ENCODE measurements around the gene PPP6R1. TPM values are rescaled to one million over a fixed set of nuclear protein-coding genes. Genes with fewer than 3 reads are reported as not detected.

PPP6R1 gene
- total RNA-seq, 4 donors from 2014 or later: 5.6 to 70.4 (median 16.3) TPM

GRCh38 chr19:55251341-55252081, 7.3 kb downstream of the PPP6R1 start:
- Histone ChIP-seq H3K4me3 (no peak overlapping the region), H3K27ac (no peak overlapping the region), H3K36me3 (no peaks in the 10 kb centered on the region), H3K4me1 (peaks cover 0 to 5% of the 10 kb centered on the region in 2 donors), H3K27me3 (no peaks in the 10 kb centered on the region), H3K9me3 (no peaks in the 10 kb centered on the region)
- no peak for TF ChIP-seq CTCF (IDR thresholded peaks at IDR 0.05)
- DNase-seq: no peak
- intact Hi-C loops (cut with DNase I; ENCODE audit: low total_unique reads): no loop called here

GRCh38 chr19:55250262-55251036, 8.4 kb downstream of the PPP6R1 start:
- TF ChIP-seq POLR2A (IDR thresholded peaks at IDR 0.05) (no peak), CTCF (IDR thresholded peaks at IDR 0.05) (no peak)
- Histone ChIP-seq H3K4me1 (peaks cover 0 to 5% of the 10 kb centered on the region in 2 donors), H3K9me3 (no peaks in the 10 kb centered on the region), H3K27me3 (no peaks in the 10 kb centered on the region), H3K27ac (no peak overlapping the region), H3K4me3 (no peak overlapping the region), H3K36me3 (no peaks in the 10 kb centered on the region)
- intact Hi-C loops (cut with DNase I; ENCODE audit: low total_unique reads): no loop called here
- no peak for DNase-seq

GRCh38 chr19:55249841-55250240, 9.0 kb downstream of the PPP6R1 start:
- no peak for DNase-seq
- no peak overlapping the region for H3K4me3 ChIP-seq
- H3K27me3 ChIP-seq: no peaks in the 10 kb centered on the region
- no peak for TF ChIP-seq CTCF (IDR thresholded peaks at IDR 0.05)
- TF ChIP-seq POLR2A (IDR thresholded peaks at IDR 0.05): no peak
- peaks cover 0 to 2% of the 10 kb centered on the region in 2 donors for H3K4me1 ChIP-seq
- no peaks in the 10 kb centered on the region for H3K36me3 ChIP-seq
- H3K27ac ChIP-seq: no peak overlapping the region
- intact Hi-C loops (cut with DNase I; ENCODE audit: low total_unique reads): no loop called here
- no peaks in the 10 kb centered on the region for H3K9me3 ChIP-seq

- no peak overlapping the region for H3K27ac ChIP-seq
- no peaks in the 10 kb centered on the region for H3K4me1 ChIP-seq
- H3K4me3 ChIP-seq: no peak overlapping the region
- intact Hi-C loops (cut with DNase I; ENCODE audit: low total_unique reads): no loop called here
- no peaks in the 10 kb centered on the region for H3K9me3 ChIP-seq
- no peak for TF ChIP-seq POLR2A (IDR thresholded peaks at IDR 0.05)
- TF ChIP-seq CTCF (IDR thresholded peaks at IDR 0.05): no peak
- H3K36me3 ChIP-seq: no peaks in the 10 kb centered on the region
- DNase-seq: no peak
- no peaks in the 10 kb centered on the region for H3K27me3 ChIP-seq
These were observed 10.1 kb downstream of the PPP6R1 start for GRCh38 chr19:55248704-55249103.

GRCh38 chr19:55248166-55248675, 10.6 kb downstream of the PPP6R1 start:
- TF ChIP-seq CTCF (IDR thresholded peaks at IDR 0.05) (no peak), POLR2A (IDR thresholded peaks at IDR 0.05) (no peak)
- H3K4me1 ChIP-seq: no peaks in the 10 kb centered on the region
- no peaks in the 10 kb centered on the region for H3K36me3 ChIP-seq

More at GRCh38 chr19:55248166-55248675, 10.6 kb downstream of the PPP6R1 start:
- no peak overlapping the region for H3K27ac ChIP-seq
- no peak overlapping the region for H3K4me3 ChIP-seq
- intact Hi-C loops (cut with DNase I; ENCODE audit: low total_unique reads): no loop called here
- no peaks in the 10 kb centered on the region for H3K27me3 ChIP-seq
- H3K9me3 ChIP-seq: no peaks in the 10 kb centered on the region
- no peak for DNase-seq

All from uterus (tissue), 4 donors.